B cell (primary cell): ENCODE measurements around the gene PRKN. TPM values are rescaled to one million over a fixed set of nuclear protein-coding genes. Genes with fewer than 3 reads are reported as not detected.

Experiments
- ATAC-seq: fragments of 200-7000 bp; cut with Tn5 transposase; one replicate; pipeline ENCODE4 v1.10.0; 2021; ENCODE audit warnings: low read depth, mild to moderate bottlenecking, moderate number of reproducible peaks, moderate library complexity
- CTCF ChIA-PET: fragments of 350-600 bp; sonication (Branson Sonifier 250); formaldehyde crosslinking; loops from one replicate; lab custom pipeline; 2021; ENCODE audit warnings: antibody characterized with exemption, inconsistent platforms; lab: Charles Lee
- POLR2A ChIA-PET: fragments of 350-600 bp; sonication (Branson Sonifier 250); formaldehyde crosslinking; loops from one replicate; lab custom pipeline; 2021; ENCODE audit warnings: antibody characterized with exemption; lab: Charles Lee
- DNase-seq: peaks from one replicate; pipeline ENCODE4 v3.0.0; 2013
- H2AFZ ChIP-seq: 2 replicates; pipeline ENCODE4 v1.6.1; 2012; ENCODE audit warnings: mild to moderate bottlenecking, low read depth, low read length; ENCODE audit not compliant: insufficient read depth, poor library complexity, severe bottlenecking
- H3K27ac ChIP-seq, 2 donors: 1 replicate in 1 of 2; 2 replicates in 1 of 2; pipeline ENCODE4 v1.5.1; 2012 to 2013; ENCODE audit warnings: low read length in 2 of 2, mild to moderate bottlenecking in 2 of 2, moderate library complexity in 1 of 2
- H3K27me3 ChIP-seq, 4 experiments: fragments of 200-600 bp in 1 of 4; sonication (generic) in 1 of 4; replicated peaks in 1 of 4; 1 replicate in 2 of 4; 2 replicates in 2 of 4; pipeline versions ENCODE4 v1.6.1 to v1.7.0; 2013 to 2016; ENCODE audit warnings: low read length in 3 of 4, mild to moderate bottlenecking in 2 of 4, mixed read lengths in 1 of 4, moderate library complexity in 1 of 4; ENCODE audit not compliant: insufficient read depth in 4 of 4, control insufficient read depth in 3 of 4; ENCODE audit errors: control extremely low read depth in 1 of 4
- H3K36me3 ChIP-seq, 2 experiments: replicated peaks in 1 of 2; 1 replicate in 1 of 2; 2 replicates in 1 of 2; pipeline versions ENCODE4 v1.6.1 to v1.7.1; 2013; ENCODE audit warnings: low read length in 1 of 2; ENCODE audit not compliant: insufficient read depth in 2 of 2, control insufficient read depth in 1 of 2; ENCODE audit errors: control extremely low read depth in 1 of 2, extremely low read depth in 1 of 2
- H3K4me1 ChIP-seq, 2 donors: fragments of 200-600 bp in 1 of 2; sonication (generic) in 1 of 2; 1 replicate in 1 of 2; 2 replicates in 1 of 2; pipeline versions ENCODE4 v1.5.1 to v1.6.1; 2013 to 2017; ENCODE audit warnings: low read length in 2 of 2; ENCODE audit not compliant: control insufficient read depth in 2 of 2, insufficient read depth in 2 of 2
- H3K4me2 ChIP-seq: replicated peaks from 2 replicates; pipeline ENCODE3; 2012; ENCODE audit warnings: mild to moderate bottlenecking, low read depth, low read length; ENCODE audit not compliant: poor library complexity, severe bottlenecking
- H3K4me3 ChIP-seq, 5 experiments: fragments of 200-600 bp in 1 of 5; sonication (generic) in 1 of 5; 1 replicate in 3 of 5; 2 replicates in 2 of 5; pipeline versions ENCODE4 v1.5.1 to v1.7.0; 2011 to 2016; ENCODE audit warnings: low read length in 4 of 5, mild to moderate bottlenecking in 4 of 5, low read depth in 2 of 5, control low read depth in 1 of 5, moderate library complexity in 1 of 5; ENCODE audit not compliant: insufficient read depth in 1 of 5; ENCODE audit errors: control extremely low read depth in 1 of 5, extremely low read depth in 1 of 5
- H3K79me2 ChIP-seq: fragments of 200-600 bp; sonication (generic); one replicate; pipeline ENCODE4 v1.6.0; 2016; ENCODE audit warnings: low read length; ENCODE audit not compliant: control insufficient read depth, insufficient read depth
- H3K9ac ChIP-seq: fragments of 200-600 bp; sonication (generic); 2 replicates; pipeline ENCODE4 v1.6.1; 2017; ENCODE audit warnings: mild to moderate bottlenecking, low read length, moderate library complexity
- H3K9me3 ChIP-seq, 3 donors: one replicate each; pipeline versions ENCODE4 v1.6.1 to v1.7.1; 2013; ENCODE audit warnings: low read length in 2 of 3; ENCODE audit not compliant: control insufficient read depth in 2 of 3, insufficient read depth in 1 of 3; ENCODE audit errors: control extremely low read depth in 1 of 3
- H4K20me1 ChIP-seq: 2 replicates; pipeline ENCODE4 v1.6.0; 2012; ENCODE audit warnings: mild to moderate bottlenecking, low read length; ENCODE audit not compliant: insufficient read depth, control insufficient read depth, poor library complexity, severe bottlenecking
- H3K27ac Mint-ChIP-seq: one replicate; pipeline ENCODE4 v1.8.0; 2021; ENCODE audit warnings: mixed read lengths
- H3K27me3 Mint-ChIP-seq: one replicate; pipeline ENCODE4 v1.8.0; 2021; ENCODE audit warnings: mixed read lengths
- H3K4me1 Mint-ChIP-seq: one replicate; pipeline ENCODE4 v1.8.0; 2021; ENCODE audit warnings: mixed read lengths
- H3K4me3 Mint-ChIP-seq: one replicate; pipeline ENCODE4 v1.8.0; 2021; ENCODE audit warnings: mixed read lengths
- H3K9me3 Mint-ChIP-seq: one replicate; pipeline ENCODE4 v1.8.0; 2022; ENCODE audit warnings: mixed read lengths; ENCODE audit not compliant: insufficient read depth
- EZH2 ChIP-seq: IDR thresholded peaks from 2 replicates; pipeline ENCODE4 v1.6.1; 2012; ENCODE audit warnings: borderline replicate concordance, low read depth, mild to moderate bottlenecking, moderate library complexity, low read length; ENCODE audit not compliant: insufficient read depth, poor library complexity, severe bottlenecking
- WGBS: methylation state at CpG from one replicate; pipeline ENCODE4 v1.1.5; 2013; ENCODE audit warnings: missing lambda C conversion rate; ENCODE audit not compliant: insufficient coverage; 5-methylcytosine and 5-hydroxymethylcytosine counted together
- intact Hi-C: fragments of 100-400 bp; cut with micrococcal nuclease; formaldehyde crosslinking; loops from one replicate; pipeline ENCODE4 v1.10.0; 2022
- polyA plus RNA-seq: library from polyadenylated mRNA; depleted of rRNA; stranded (reverse); fragments of >200 nt; gene quantifications from 2 replicates; pipeline ENCODE4 v1.2.3, GENCODE V29; 2012
- total RNA-seq, 2 donors: library from RNA; stranded (reverse); fragments of 120-200 nt in 1 of 2; gene quantifications; 1 replicate in 1 of 2; 2 replicates in 1 of 2; pipeline versions ENCODE4 v1.2.3 to v1.2.4, GENCODE V29; 2013 to 2022
- TF ChIP-seq, protein P1 (sequence below): fragments of 200-600 bp; IDR thresholded peaks from one replicate; pipeline ENCODE4 v1.8.0; 2022; ENCODE audit warnings: antibody characterized with exemption, mild to moderate bottlenecking

The PRKN gene
- total and polyA plus RNA-seq, 2 donors (not counting 1 experiment from before 2014, with no cell fraction given): 1.6 to 6.2 TPM

DNA sequence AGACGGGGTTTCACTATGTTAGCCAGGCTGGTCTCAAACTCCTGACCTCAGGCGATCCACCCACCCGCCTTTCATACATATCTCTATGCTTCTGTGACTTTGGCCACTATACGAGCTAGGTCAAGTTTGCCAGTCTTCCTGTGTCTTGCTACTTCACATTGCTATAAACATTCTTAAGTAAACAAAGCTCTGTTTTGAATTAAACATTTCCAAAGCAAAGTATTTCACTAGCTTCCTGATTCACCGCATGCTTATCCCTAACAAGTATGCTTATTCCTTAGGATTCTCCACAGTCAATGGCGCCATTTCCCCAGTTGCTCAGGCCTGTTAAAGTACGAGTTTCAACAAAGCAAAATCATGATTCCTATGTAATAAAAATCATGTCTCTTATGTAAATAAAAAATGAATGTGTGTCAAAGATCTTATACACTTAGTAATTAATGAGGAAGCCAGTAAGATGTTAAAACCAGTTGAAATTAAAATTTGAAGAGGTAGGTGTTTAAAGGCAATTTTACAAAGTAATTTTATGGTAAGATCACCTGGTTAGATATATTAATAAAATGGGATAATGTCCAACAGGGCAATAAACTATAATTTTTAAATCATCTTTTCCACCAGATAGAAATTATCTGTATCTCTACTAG is 88.5 kb downstream of the PRKN start:
- Histone ChIP-seq H3K79me2 (no peaks in the 10 kb centered on the region), H3K27ac (no peak overlapping the region), H3K36me3 (no peaks in the 10 kb centered on the region), H4K20me1 (no peaks in the 10 kb centered on the region), H3K9me3 (peaks cover 0 to 4% (median 0%) of the 10 kb centered on the region in 3 donors), H2AFZ (no peak overlapping the region), H3K4me3 (no peak overlapping the region), H3K4me1 (no peaks in the 10 kb centered on the region), H3K27me3 (no peaks in the 10 kb centered on the region), H3K4me2 (no peak overlapping the region), H3K9ac (no peak overlapping the region)
- TF ChIP-seq, protein P1, sequence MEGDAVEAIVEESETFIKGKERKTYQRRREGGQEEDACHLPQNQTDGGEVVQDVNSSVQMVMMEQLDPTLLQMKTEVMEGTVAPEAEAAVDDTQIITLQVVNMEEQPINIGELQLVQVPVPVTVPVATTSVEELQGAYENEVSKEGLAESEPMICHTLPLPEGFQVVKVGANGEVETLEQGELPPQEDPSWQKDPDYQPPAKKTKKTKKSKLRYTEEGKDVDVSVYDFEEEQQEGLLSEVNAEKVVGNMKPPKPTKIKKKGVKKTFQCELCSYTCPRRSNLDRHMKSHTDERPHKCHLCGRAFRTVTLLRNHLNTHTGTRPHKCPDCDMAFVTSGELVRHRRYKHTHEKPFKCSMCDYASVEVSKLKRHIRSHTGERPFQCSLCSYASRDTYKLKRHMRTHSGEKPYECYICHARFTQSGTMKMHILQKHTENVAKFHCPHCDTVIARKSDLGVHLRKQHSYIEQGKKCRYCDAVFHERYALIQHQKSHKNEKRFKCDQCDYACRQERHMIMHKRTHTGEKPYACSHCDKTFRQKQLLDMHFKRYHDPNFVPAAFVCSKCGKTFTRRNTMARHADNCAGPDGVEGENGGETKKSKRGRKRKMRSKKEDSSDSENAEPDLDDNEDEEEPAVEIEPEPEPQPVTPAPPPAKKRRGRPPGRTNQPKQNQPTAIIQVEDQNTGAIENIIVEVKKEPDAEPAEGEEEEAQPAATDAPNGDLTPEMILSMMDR: no peak
- no peak for TF ChIP-seq EZH2
- no peaks in the 10 kb centered on the region for H3K27me3 Mint-ChIP-seq
- no peaks in the 10 kb centered on the region for H3K4me1 Mint-ChIP-seq
- ChIA-PET CTCF (no interaction called here), POLR2A (no interaction called here)
- ATAC-seq (no peak), DNase-seq (no peak)
- WGBS: 50% methylated on average over 2 of the region's 7 CpGs
- H3K27ac Mint-ChIP-seq: no peak overlapping the region
- intact Hi-C loops: no loop called here
- H3K9me3 Mint-ChIP-seq: no peaks in the 10 kb centered on the region
- no peak overlapping the region for H3K4me3 Mint-ChIP-seq

DNA sequence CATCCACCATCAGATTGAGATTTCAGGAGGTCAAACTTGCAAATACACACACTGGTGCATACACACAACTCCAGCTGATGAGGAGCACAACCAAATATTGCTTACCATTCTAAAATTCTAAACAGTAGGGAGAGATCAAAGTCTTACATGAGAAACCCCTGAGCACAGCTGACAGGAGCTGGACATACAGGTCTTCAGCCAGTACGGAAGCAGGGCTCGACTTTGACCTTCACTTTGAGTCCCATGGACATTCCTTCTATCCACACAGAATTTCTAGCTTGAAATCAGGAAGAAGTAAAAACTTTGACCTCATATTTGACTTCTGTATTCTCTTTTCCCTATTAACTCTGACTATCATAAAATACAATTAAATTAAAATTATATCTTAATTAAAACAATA is 90.2 kb downstream of the PRKN start:
- TF ChIP-seq, protein P1: no peak
- no peak for TF ChIP-seq EZH2
- Mint-ChIP-seq H3K27ac (no peak overlapping the region), H3K4me1 (no peaks in the 10 kb centered on the region), H3K9me3 (no peaks in the 10 kb centered on the region), H3K27me3 (no peaks in the 10 kb centered on the region), H3K4me3 (no peak overlapping the region)
- H4K20me1 ChIP-seq: no peaks in the 10 kb centered on the region
- no peak overlapping the region for H3K27ac ChIP-seq
- H3K9ac ChIP-seq: no peak overlapping the region
- 40% methylated on average over 1 of the region's 2 CpGs for WGBS
- H2AFZ ChIP-seq: no peak overlapping the region
- H3K4me2 ChIP-seq: no peak overlapping the region
- DNase-seq (no peak), ATAC-seq (no peak)
- peaks cover 0 to 4% (median 0%) of the 10 kb centered on the region in 3 donors for H3K9me3 ChIP-seq
- no peaks in the 10 kb centered on the region for H3K79me2 ChIP-seq
- H3K4me1 ChIP-seq: no peaks in the 10 kb centered on the region
- CTCF ChIA-PET: no interaction called here
- H3K27me3 ChIP-seq: no peaks in the 10 kb centered on the region
- H3K36me3 ChIP-seq: no peaks in the 10 kb centered on the region
- H3K4me3 ChIP-seq: no peak overlapping the region
- intact Hi-C loops: no loop called here
- POLR2A ChIA-PET: no interaction called here
